HEK293 (cell line): ENCODE results near the gene CPE.

Experiments used
- MYNN ChIP-seq: fragments of 450-650 bp; formaldehyde crosslinking; IDR thresholded peaks from 2 replicates; pipeline ENCODE4 v1.5.1; 2016; ENCODE audit warnings: missing biosample characterization, missing genetic modification characterization, borderline replicate concordance
- OSR2 ChIP-seq: fragments of 450-650 bp; formaldehyde crosslinking; IDR thresholded peaks from 2 replicates; pipeline ENCODE4 v1.5.1; 2016; ENCODE audit warnings: missing biosample characterization, missing genetic modification characterization
- PRDM1 ChIP-seq: fragments of 450-650 bp; formaldehyde crosslinking; IDR thresholded peaks from 2 replicates; pipeline ENCODE4; 2016; ENCODE audit warnings: missing biosample characterization, missing genetic modification characterization
- ZBTB1 ChIP-seq: fragments of 450-650 bp; formaldehyde crosslinking; IDR thresholded peaks from 2 replicates; pipeline ENCODE4 v1.5.1; 2016; ENCODE audit warnings: missing biosample characterization, missing genetic modification characterization
- ZEB2 ChIP-seq: fragments of 450-650 bp; formaldehyde crosslinking; IDR thresholded peaks from 2 replicates; pipeline ENCODE4 v1.5.1; 2016; ENCODE audit warnings: missing biosample characterization, missing genetic modification characterization
- ZNF223 ChIP-seq: fragments of 450-650 bp; formaldehyde crosslinking; IDR thresholded peaks from 2 replicates; pipeline ENCODE4 v1.5.1; 2016; ENCODE audit warnings: missing biosample characterization, missing genetic modification characterization
- ZNF239 ChIP-seq: fragments of 450-650 bp; formaldehyde crosslinking; IDR thresholded peaks from 2 replicates; pipeline ENCODE4 v1.5.1; 2016; ENCODE audit warnings: missing biosample characterization, missing genetic modification characterization
- ZNF548 ChIP-seq: fragments of 450-650 bp; formaldehyde crosslinking; IDR thresholded peaks from 2 replicates; pipeline ENCODE4 v1.5.1; 2016; ENCODE audit warnings: missing biosample characterization, missing genetic modification characterization
- ZNF585B ChIP-seq: fragments of 450-650 bp; formaldehyde crosslinking; IDR thresholded peaks from 2 replicates; pipeline ENCODE4 v1.5.1; 2016; ENCODE audit warnings: missing biosample characterization, missing genetic modification characterization
- TF ChIP-seq, protein P1 (sequence below): fragments of 450-650 bp; formaldehyde crosslinking; IDR thresholded peaks from 2 replicates; pipeline ENCODE4 v1.5.1; 2016; ENCODE audit warnings: missing biosample characterization, missing genetic modification characterization
- TF ChIP-seq, protein P2 (sequence below): fragments of 450-650 bp; formaldehyde crosslinking; IDR thresholded peaks from 2 replicates; pipeline ENCODE4 v1.5.0; 2017; ENCODE audit warnings: missing biosample characterization, missing genetic modification characterization, borderline replicate concordance
- TF ChIP-seq, protein P3 (sequence below): fragments of 450-650 bp; formaldehyde crosslinking; IDR thresholded peaks from 2 replicates; pipeline ENCODE4 v1.5.1; 2016; ENCODE audit warnings: missing biosample characterization, missing genetic modification characterization
- TF ChIP-seq, protein P4 (sequence below): fragments of 450-650 bp; formaldehyde crosslinking; IDR thresholded peaks from 2 replicates; pipeline ENCODE4 v1.5.1; 2016; ENCODE audit warnings: missing biosample characterization, missing genetic modification characterization

DNA sequence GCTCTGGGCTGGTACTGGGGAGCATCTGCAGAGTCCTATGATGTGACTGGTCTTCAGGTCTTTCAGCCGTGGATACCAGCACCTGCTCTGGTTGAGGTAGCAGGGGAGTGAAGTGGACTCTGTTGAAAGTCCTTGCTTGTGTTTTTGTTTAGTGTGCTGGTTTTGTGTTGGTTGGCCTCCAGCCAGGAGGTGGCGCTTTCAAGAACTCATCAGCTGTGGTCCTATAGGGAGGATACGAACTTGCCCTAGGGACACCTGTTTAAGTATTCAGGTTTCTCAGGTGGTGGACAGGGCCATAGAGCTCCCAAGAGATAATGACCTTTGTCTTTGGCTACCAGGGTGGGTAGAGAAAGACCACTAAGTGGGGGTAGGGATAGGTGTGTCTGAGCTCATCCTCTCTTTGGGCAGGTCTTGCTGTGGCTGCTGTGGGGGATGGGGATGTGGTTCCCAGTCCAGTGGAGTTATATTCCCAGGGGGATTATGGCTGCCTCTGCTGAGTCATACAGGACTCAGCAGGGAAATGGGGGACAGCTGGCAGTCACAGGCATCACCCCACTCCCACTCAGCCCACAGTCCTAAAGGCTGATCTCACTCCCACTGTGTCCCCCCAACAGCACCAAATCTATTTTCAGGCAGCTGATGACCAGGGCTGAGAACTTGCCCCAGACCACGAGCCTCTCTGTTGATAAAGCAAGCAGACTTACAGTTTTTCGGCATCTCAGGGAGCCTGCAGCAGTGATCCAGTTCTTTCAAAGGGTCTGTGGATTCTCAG, 27.3 kb upstream of the CPE start:
- TF ChIP-seq MYNN (tag by site-specific recombination) (no peak), ZBTB1 (tag by site-specific recombination) (no peak), ZNF548 (tag by site-specific recombination) (no peak), ZNF223 (tag by site-specific recombination) (no peak), PRDM1 (tag by site-specific recombination) (no peak), ZNF585B (tag by site-specific recombination) (no peak), ZEB2 (tag by site-specific recombination) (no peak), ZNF239 (no peak), OSR2 (tag by site-specific recombination) (no peak)
- TF ChIP-seq, protein P1, sequence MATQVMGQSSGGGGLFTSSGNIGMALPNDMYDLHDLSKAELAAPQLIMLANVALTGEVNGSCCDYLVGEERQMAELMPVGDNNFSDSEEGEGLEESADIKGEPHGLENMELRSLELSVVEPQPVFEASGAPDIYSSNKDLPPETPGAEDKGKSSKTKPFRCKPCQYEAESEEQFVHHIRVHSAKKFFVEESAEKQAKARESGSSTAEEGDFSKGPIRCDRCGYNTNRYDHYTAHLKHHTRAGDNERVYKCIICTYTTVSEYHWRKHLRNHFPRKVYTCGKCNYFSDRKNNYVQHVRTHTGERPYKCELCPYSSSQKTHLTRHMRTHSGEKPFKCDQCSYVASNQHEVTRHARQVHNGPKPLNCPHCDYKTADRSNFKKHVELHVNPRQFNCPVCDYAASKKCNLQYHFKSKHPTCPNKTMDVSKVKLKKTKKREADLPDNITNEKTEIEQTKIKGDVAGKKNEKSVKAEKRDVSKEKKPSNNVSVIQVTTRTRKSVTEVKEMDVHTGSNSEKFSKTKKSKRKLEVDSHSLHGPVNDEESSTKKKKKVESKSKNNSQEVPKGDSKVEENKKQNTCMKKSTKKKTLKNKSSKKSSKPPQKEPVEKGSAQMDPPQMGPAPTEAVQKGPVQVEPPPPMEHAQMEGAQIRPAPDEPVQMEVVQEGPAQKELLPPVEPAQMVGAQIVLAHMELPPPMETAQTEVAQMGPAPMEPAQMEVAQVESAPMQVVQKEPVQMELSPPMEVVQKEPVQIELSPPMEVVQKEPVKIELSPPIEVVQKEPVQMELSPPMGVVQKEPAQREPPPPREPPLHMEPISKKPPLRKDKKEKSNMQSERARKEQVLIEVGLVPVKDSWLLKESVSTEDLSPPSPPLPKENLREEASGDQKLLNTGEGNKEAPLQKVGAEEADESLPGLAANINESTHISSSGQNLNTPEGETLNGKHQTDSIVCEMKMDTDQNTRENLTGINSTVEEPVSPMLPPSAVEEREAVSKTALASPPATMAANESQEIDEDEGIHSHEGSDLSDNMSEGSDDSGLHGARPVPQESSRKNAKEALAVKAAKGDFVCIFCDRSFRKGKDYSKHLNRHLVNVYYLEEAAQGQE (tag by site-specific recombination), result no peak
- TF ChIP-seq, protein P2, sequence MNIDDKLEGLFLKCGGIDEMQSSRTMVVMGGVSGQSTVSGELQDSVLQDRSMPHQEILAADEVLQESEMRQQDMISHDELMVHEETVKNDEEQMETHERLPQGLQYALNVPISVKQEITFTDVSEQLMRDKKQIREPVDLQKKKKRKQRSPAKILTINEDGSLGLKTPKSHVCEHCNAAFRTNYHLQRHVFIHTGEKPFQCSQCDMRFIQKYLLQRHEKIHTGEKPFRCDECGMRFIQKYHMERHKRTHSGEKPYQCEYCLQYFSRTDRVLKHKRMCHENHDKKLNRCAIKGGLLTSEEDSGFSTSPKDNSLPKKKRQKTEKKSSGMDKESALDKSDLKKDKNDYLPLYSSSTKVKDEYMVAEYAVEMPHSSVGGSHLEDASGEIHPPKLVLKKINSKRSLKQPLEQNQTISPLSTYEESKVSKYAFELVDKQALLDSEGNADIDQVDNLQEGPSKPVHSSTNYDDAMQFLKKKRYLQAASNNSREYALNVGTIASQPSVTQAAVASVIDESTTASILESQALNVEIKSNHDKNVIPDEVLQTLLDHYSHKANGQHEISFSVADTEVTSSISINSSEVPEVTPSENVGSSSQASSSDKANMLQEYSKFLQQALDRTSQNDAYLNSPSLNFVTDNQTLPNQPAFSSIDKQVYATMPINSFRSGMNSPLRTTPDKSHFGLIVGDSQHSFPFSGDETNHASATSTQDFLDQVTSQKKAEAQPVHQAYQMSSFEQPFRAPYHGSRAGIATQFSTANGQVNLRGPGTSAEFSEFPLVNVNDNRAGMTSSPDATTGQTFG (tag by site-specific recombination), result no peak
- TF ChIP-seq, protein P3, sequence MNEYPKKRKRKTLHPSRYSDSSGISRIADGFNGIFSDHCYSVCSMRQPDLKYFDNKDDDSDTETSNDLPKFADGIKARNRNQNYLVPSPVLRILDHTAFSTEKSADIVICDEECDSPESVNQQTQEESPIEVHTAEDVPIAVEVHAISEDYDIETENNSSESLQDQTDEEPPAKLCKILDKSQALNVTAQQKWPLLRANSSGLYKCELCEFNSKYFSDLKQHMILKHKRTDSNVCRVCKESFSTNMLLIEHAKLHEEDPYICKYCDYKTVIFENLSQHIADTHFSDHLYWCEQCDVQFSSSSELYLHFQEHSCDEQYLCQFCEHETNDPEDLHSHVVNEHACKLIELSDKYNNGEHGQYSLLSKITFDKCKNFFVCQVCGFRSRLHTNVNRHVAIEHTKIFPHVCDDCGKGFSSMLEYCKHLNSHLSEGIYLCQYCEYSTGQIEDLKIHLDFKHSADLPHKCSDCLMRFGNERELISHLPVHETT, result no peak
- TF ChIP-seq, protein P4, sequence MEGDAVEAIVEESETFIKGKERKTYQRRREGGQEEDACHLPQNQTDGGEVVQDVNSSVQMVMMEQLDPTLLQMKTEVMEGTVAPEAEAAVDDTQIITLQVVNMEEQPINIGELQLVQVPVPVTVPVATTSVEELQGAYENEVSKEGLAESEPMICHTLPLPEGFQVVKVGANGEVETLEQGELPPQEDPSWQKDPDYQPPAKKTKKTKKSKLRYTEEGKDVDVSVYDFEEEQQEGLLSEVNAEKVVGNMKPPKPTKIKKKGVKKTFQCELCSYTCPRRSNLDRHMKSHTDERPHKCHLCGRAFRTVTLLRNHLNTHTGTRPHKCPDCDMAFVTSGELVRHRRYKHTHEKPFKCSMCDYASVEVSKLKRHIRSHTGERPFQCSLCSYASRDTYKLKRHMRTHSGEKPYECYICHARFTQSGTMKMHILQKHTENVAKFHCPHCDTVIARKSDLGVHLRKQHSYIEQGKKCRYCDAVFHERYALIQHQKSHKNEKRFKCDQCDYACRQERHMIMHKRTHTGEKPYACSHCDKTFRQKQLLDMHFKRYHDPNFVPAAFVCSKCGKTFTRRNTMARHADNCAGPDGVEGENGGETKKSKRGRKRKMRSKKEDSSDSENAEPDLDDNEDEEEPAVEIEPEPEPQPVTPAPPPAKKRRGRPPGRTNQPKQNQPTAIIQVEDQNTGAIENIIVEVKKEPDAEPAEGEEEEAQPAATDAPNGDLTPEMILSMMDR (tag by site-specific recombination), result no peak
